Measurements from ENCODE around the gene METRNL.

DNA sequence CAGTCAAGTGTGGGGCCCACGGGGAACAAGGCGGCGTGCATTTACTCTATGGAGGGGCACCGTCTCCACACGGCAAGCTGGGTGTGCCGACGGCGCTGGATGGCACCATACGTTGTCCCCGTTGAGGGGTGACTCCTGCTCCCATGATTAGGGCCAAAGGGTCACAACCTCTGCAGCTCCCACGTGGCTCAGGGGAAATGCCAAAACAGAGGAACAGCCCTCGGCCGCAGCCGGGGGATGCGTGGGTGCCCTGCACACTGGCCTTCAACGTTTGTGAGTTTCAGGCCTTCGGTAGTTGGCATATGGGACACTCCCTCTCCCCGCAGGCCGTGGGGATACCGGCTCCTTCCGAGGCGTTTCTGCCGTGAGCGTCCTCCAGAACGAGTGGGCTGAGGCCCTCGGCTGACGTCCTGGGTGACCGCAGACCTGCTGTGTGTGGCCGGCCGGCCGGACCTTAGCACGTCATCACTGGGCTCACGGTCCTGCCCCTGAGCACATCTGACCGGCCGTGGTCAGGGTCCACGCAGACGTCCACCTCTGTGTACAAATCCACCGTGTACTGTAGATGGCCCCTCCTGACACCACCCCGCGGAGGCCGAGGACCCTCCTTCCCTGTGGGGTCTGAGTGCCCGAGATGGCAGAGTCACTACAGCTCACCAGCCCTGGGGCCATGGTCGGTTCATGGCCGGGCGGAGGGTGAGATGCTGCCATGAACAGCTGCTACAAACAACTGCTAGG is 4.8 kb upstream of the METRNL start:
- TF ChIP-seq, protein P1, sequence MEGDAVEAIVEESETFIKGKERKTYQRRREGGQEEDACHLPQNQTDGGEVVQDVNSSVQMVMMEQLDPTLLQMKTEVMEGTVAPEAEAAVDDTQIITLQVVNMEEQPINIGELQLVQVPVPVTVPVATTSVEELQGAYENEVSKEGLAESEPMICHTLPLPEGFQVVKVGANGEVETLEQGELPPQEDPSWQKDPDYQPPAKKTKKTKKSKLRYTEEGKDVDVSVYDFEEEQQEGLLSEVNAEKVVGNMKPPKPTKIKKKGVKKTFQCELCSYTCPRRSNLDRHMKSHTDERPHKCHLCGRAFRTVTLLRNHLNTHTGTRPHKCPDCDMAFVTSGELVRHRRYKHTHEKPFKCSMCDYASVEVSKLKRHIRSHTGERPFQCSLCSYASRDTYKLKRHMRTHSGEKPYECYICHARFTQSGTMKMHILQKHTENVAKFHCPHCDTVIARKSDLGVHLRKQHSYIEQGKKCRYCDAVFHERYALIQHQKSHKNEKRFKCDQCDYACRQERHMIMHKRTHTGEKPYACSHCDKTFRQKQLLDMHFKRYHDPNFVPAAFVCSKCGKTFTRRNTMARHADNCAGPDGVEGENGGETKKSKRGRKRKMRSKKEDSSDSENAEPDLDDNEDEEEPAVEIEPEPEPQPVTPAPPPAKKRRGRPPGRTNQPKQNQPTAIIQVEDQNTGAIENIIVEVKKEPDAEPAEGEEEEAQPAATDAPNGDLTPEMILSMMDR (IDR thresholded peaks at IDR 0.05; ENCODE audit: borderline replicate concordance, extremely low read depth, low read length, poor library complexity, severe bottlenecking): no peak
- no peak for TF ChIP-seq EZH2 (IDR thresholded peaks at IDR 0.05; ENCODE audit: borderline replicate concordance, low read depth, low read length, severe bottlenecking)

Measured in DND-41 (cell line).